CD4-positive, alpha-beta T cell (primary cell): ENCODE data around the gene VPS52. TPM values are rescaled to one million over a fixed set of nuclear protein-coding genes. Genes with fewer than 3 reads are reported as not detected.

Experiments used
- ATAC-seq: fragments of 200-7000 bp; cut with Tn5 transposase; one replicate; pipeline ENCODE4 v1.10.0; 2022; ENCODE audit warnings: mild to moderate bottlenecking; ENCODE audit not compliant: poor library complexity
- CTCF ChIA-PET: fragments of 350-600 bp; sonication (Branson Sonifier 250); formaldehyde crosslinking; loops from one replicate; lab custom pipeline; 2021; ENCODE audit warnings: antibody characterized with exemption, inconsistent platforms; lab: Charles Lee
- POLR2A ChIA-PET: fragments of 350-600 bp; sonication (Branson Sonifier 250); formaldehyde crosslinking; loops from one replicate; lab custom pipeline; 2021; ENCODE audit warnings: antibody characterized with exemption, inconsistent platforms; lab: Charles Lee
- DNase-seq, 14 experiments: peaks; one replicate each; pipeline ENCODE4 v3.0.0-alpha.2; 2013 to 2020; ENCODE audit warnings: mixed read lengths in 2 of 14
- H3K27ac ChIP-seq, 2 donors: one replicate each; pipeline versions ENCODE4 v1.5.1 to v1.7.0; 2013; ENCODE audit warnings: low read length in 2 of 2, low read depth in 1 of 2, mild to moderate bottlenecking in 1 of 2
- H3K27me3 ChIP-seq, 2 experiments: 1 replicate in 1 of 2; 2 replicates in 1 of 2; pipeline versions ENCODE4 v1.6.1 to v1.7.0; 2013; ENCODE audit warnings: low read length in 2 of 2, control low read depth in 1 of 2, mild to moderate bottlenecking in 1 of 2, moderate library complexity in 1 of 2; ENCODE audit not compliant: insufficient read depth in 2 of 2, control insufficient read depth in 1 of 2
- H3K36me3 ChIP-seq: one replicate; pipeline ENCODE4 v1.6.1; 2013; ENCODE audit warnings: low read length, control low read depth; ENCODE audit not compliant: insufficient read depth
- H3K4me1 ChIP-seq: one replicate; pipeline ENCODE4 v1.6.1; 2013; ENCODE audit warnings: low read length, control low read depth; ENCODE audit not compliant: insufficient read depth
- H3K4me3 ChIP-seq: one replicate; pipeline ENCODE4 v1.5.1; 2013; ENCODE audit warnings: mild to moderate bottlenecking, low read length, moderate library complexity
- H3K9me3 ChIP-seq, 2 experiments: 1 replicate in 1 of 2; 2 replicates in 1 of 2; pipeline versions ENCODE4 v1.6.1 to v1.7.0; 2013; ENCODE audit warnings: low read length in 2 of 2, mild to moderate bottlenecking in 2 of 2, control low read depth in 1 of 2, moderate library complexity in 1 of 2; ENCODE audit not compliant: control insufficient read depth in 1 of 2, insufficient read depth in 1 of 2
- H3K27ac Mint-ChIP-seq: one replicate; pipeline ENCODE4 v1.8.0; 2020; ENCODE audit warnings: mixed read lengths
- H3K27me3 Mint-ChIP-seq: one replicate; pipeline ENCODE4 v1.8.0; 2021; ENCODE audit warnings: mixed read lengths
- H3K36me3 Mint-ChIP-seq: one replicate; pipeline ENCODE4 v1.8.0; 2021; ENCODE audit warnings: low read depth, mixed read lengths
- H3K4me1 Mint-ChIP-seq: one replicate; pipeline ENCODE4 v1.8.0; 2021; ENCODE audit warnings: low read depth, mixed read lengths
- H3K4me3 Mint-ChIP-seq: one replicate; pipeline ENCODE4 v1.8.0; 2020; ENCODE audit warnings: mild to moderate bottlenecking, mixed read lengths
- H3K9me3 Mint-ChIP-seq: one replicate; pipeline ENCODE4 v1.8.0; 2020; ENCODE audit warnings: mixed read lengths
- intact Hi-C, 2 experiments: fragments of 100-400 bp; cut with DNase I in 1 of 2; cut with micrococcal nuclease in 1 of 2; formaldehyde crosslinking; loops; one replicate each; pipeline versions ENCODE4 v1.15.1 to v1.9.0; 2023 to 2025; cut with DNase I, micrococcal nuclease
- total RNA-seq, 174 experiments: library from RNA in 2 of 174; stranded (reverse) in 2 of 174; gene quantifications; one replicate each; pipeline ENCODE4 v1.2.3 and lab custom pipeline; 2021 to 2026
- TF ChIP-seq, protein P1 (sequence below): fragments of 200-600 bp; IDR thresholded peaks from one replicate; pipeline ENCODE4 v1.8.0; 2022; ENCODE audit warnings: antibody characterized with exemption, mild to moderate bottlenecking

Gene VPS52
- total RNA-seq, 2 experiments from 2014 or later, result 67.9 TPM

DNA sequence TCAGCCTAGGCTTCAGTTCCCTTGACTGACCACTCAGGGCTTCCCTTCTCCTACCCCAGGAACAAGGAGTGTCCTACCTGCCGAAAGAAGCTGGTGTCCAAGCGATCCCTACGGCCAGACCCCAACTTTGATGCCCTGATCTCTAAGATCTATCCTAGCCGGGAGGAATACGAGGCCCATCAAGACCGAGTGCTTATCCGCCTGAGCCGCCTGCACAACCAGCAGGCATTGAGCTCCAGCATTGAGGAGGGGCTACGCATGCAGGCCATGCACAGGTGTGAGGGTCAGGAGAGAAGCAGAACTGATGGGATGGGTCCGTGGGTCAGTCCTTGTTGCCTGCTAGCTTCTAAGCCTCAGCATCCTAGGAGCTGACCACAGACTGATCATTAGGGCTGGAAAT, 61.8 kb downstream of the VPS52 start:
- peak overlapping the region; percentile 97 for H3K4me3 Mint-ChIP-seq
- peaks cover 50% of the 10 kb centered on the region for H3K4me1 ChIP-seq

DNA sequence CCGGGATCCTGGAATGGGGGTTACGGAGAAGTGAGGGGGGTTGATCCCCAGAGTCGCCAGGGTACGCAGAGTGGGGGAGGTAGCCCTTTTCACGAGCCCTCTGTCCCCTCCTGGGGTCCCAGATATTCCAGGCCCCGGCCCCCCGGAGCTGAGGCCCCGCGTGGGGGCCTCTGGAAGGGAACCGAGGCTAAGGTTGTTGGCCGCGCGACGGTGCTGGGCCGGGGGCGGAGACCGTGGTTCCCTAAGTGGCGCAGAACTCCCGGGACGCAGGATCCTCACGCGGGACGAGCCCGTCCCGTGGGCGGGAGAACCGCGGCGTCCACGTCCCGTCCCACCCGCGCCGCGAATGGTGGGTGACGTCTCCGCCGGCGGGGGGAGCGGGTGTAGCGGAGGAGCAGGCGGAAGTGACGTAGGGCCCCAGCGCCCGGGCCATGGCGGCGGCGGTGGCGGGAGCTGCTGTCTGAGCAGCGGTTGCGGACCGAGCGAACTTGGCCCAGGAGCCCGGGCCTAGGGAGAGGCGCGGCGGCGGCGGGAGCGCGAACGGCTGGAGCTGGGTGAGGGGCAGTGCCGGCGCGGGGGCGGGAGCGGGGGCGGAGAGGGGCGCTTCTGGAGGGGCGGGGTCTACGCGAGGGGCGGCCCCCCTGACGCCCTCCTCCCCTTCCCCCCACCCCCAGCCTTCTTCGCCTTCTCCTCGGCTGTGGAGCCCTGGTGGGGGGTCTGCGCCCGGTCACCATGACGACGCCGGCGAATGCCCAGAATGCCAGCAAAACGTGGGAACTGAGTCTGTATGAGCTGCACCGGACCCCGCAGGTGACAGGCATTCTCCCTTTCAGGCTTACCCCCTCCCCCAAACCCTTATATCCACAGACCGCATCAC, 63.3 kb downstream of the VPS52 start, which contains the start of gene RING1:
Gene RING1, plus strand, starts transcription at position 410 of the 877 bp plus-strand sequence. Its CDS starts 323 bp downstream, at position 733.
- TF ChIP-seq, protein P1, sequence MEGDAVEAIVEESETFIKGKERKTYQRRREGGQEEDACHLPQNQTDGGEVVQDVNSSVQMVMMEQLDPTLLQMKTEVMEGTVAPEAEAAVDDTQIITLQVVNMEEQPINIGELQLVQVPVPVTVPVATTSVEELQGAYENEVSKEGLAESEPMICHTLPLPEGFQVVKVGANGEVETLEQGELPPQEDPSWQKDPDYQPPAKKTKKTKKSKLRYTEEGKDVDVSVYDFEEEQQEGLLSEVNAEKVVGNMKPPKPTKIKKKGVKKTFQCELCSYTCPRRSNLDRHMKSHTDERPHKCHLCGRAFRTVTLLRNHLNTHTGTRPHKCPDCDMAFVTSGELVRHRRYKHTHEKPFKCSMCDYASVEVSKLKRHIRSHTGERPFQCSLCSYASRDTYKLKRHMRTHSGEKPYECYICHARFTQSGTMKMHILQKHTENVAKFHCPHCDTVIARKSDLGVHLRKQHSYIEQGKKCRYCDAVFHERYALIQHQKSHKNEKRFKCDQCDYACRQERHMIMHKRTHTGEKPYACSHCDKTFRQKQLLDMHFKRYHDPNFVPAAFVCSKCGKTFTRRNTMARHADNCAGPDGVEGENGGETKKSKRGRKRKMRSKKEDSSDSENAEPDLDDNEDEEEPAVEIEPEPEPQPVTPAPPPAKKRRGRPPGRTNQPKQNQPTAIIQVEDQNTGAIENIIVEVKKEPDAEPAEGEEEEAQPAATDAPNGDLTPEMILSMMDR, result no peak
- ATAC-seq (peak; percentile 66), DNase-seq (peak; percentile 76 to 95 (median 84))
- Histone ChIP-seq H3K9me3 (no peaks in the 10 kb centered on the region), H3K4me3 (peak within 1 kb of the TSS; percentile 97), H3K27me3 (peaks cover 0 to 6% of the 10 kb centered on the region in 2 experiments), H3K27ac (peak within 1 kb of the TSS; percentile 86 to 94), H3K36me3 (peaks cover 26% of the 10 kb centered on the region), H3K4me1 (peaks cover 55% of the 10 kb centered on the region)
- ChIA-PET CTCF (interaction anchor here (0.9 to 3.1 kb wide), 5 partner anchors 10 to 255 kb away, joined by 3 to 19 read pairs (median 6); partner anchors contain the start of gene B3GALT4), POLR2A (interaction anchor here (0.6 to 2.5 kb wide), 18 partner anchors 8 to 237 kb away, joined by 3 to 47 read pairs (median 6); partner anchors contain the start of genes B3GALT4, RGL2, RPS18 and RXRB)
- intact Hi-C loops, result loop anchor here (1.0 to 10.0 kb wide), 5 partner anchors 8 to 1544 kb away; partner anchors contain the start of genes RXRB (in 2 of the 2), SLC39A7 (in 2 of the 2), C6orf47 (in 1 of the 2) and CSNK2B (in 1 of the 2)
- Mint-ChIP-seq H3K27me3 (peaks cover 13% of the 10 kb centered on the region), H3K27ac (peak within 1 kb of the TSS; percentile 95), H3K36me3 (peaks cover 59% of the 10 kb centered on the region), H3K9me3 (no peaks in the 10 kb centered on the region), H3K4me3 (peak within 1 kb of the TSS; percentile 97), H3K4me1 (peaks cover 57% of the 10 kb centered on the region)

More for the DNA sequence above, 61.8 kb downstream of the VPS52 start:
- POLR2A ChIA-PET, result interaction anchor here (1.8 kb wide), 1 partner anchor 11 kb away, joined by 11 read pairs; no protein-coding TSS in a partner anchor
- H3K4me3 ChIP-seq, result no peak overlapping the region
- CTCF ChIA-PET, result interaction anchor here (1.1 to 3.1 kb wide), 4 partner anchors 12 to 256 kb away, joined by 4 to 19 read pairs (median 9); no protein-coding TSS in a partner anchor
- ATAC-seq, result no peak
- Mint-ChIP-seq H3K9me3 (no peaks in the 10 kb centered on the region), H3K27me3 (peaks cover 26% of the 10 kb centered on the region), H3K27ac (peak overlapping the region; percentile 95), H3K4me1 (peaks cover 55% of the 10 kb centered on the region), H3K36me3 (peaks cover 54% of the 10 kb centered on the region)
- no peak overlapping the region for H3K27ac ChIP-seq
- DNase-seq, result no peak
- H3K9me3 ChIP-seq, result no peaks in the 10 kb centered on the region
- TF ChIP-seq, protein P1, result no peak
- peaks cover 0 to 14% of the 10 kb centered on the region in 2 experiments for H3K27me3 ChIP-seq
- intact Hi-C loops, result loop anchor here (2.0 to 10.0 kb wide), 4 partner anchors 39 to 1545 kb away; partner anchors contain the start of genes C6orf47 (in 1 of the 2), CSNK2B (in 1 of the 2), FKBPL (in 1 of the 2) and GPANK1 (in 1 of the 2)
- peaks cover 19% of the 10 kb centered on the region for H3K36me3 ChIP-seq

DNA sequence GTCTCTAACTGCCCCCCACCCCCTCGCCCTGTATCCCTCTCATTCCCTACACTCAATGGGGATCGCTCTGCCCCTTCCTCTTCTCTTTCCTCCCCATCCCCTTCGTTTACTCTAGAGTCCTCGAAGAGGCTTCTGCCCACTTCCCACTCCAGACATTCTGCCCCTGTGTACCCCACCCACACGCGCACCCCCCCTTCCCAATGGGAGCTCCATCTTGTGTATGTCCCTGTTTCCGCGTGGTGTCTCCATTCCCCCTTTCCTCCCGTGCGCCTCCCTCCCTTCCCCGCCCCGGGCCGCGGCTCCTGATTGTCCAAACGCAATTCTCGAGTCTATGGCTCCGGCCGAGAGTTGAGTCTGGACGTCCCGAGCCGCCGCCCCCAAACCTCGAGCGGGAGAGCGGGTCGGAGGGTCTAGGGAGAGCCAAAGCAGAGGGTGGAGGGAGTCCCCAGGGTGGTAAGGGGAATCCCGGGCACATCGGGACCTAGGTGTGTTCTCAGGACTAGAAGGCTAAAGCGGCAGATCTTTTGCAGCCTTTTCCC, 64.1 kb downstream of the VPS52 start:
- peak overlapping the region; percentile 97 for H3K4me3 ChIP-seq
- H3K27me3 ChIP-seq, result no peaks in the 10 kb centered on the region
- peaks cover 6% of the 10 kb centered on the region for H3K27me3 Mint-ChIP-seq
- CTCF ChIA-PET, result interaction anchor here (2.2 to 3.1 kb wide), 2 partner anchors 10 to 41 kb away, joined by 13 to 19 read pairs; no protein-coding TSS in a partner anchor
- no peaks in the 10 kb centered on the region for H3K9me3 Mint-ChIP-seq
- H3K36me3 Mint-ChIP-seq, result peaks cover 61% of the 10 kb centered on the region
- peaks cover 57% of the 10 kb centered on the region for H3K4me1 Mint-ChIP-seq
- TF ChIP-seq, protein P1, result no peak
- H3K4me1 ChIP-seq, result peaks cover 48% of the 10 kb centered on the region
- peak overlapping the region; percentile 93 for H3K4me3 Mint-ChIP-seq
- H3K27ac ChIP-seq, result peak overlapping the region; percentile 86 to 94
- H3K36me3 ChIP-seq, result peaks cover 34% of the 10 kb centered on the region
- no peak for ATAC-seq
- POLR2A ChIA-PET, result interaction anchor here (0.6 to 2.5 kb wide), 10 partner anchors 8 to 223 kb away, joined by 3 to 47 read pairs (median 6); partner anchors contain the start of genes RGL2, RPS18, RXRB and SLC39A7
- intact Hi-C loops, result loop anchor here (1.0 to 10.0 kb wide), 5 partner anchors 7 to 1543 kb away; partner anchors contain the start of genes RXRB (in 2 of the 2), SLC39A7 (in 2 of the 2), C6orf47 (in 1 of the 2) and CSNK2B (in 1 of the 2)
- no peaks in the 10 kb centered on the region for H3K9me3 ChIP-seq
- DNase-seq, result peak in 3 of 14 experiments; percentile 24 to 65 (median 53)
- peak overlapping the region; percentile 95 for H3K27ac Mint-ChIP-seq
